Heart left ventricle (tissue), 13 donors: ENCODE results near the gene U2SURP.

Experiments used
- CTCF ChIP-seq, 12 donors: fragments of 200-600 bp; sonication (generic) in 4 of 12; IDR thresholded peaks; one replicate each; pipeline versions ENCODE4 v1.5.0 to v1.8.0; 2018 to 2022; ENCODE audit warnings: antibody characterized with exemption in 12 of 12, mild to moderate bottlenecking in 5 of 12
- POLR2A ChIP-seq, 2 donors: fragments of 450-650 bp; IDR thresholded peaks; one replicate each; pipeline ENCODE4 v1.6.1; 2017; ENCODE audit warnings: antibody characterized with exemption in 2 of 2, mild to moderate bottlenecking in 2 of 2, moderate library complexity in 2 of 2
- donor health status: ischemic (EF 13 %, LVEDD 7.1; RV severe dilation, severe dysfunction).
- donor health status: DM: no; HTN: yes; CAD: no.
- donor health status: DM: no; HTN: no; CAD: no.
- donor health status: ischemic (EF 25% LVEDD 6.9; RV normal size, moderate dysfunction).
- donor health status: ischemic (EF 25% LVEDD 5.7; RV mildly dilated, moderate dysfunction).
- donor health status: ischemic (EF 35%, LVEDD 5.7; RV mildly dilated, moderate dysfunction).
- donor health status: nonischemic (EF 11% LVEDD 7.7; RV severe dilation, severe dysfunction).
- donor health status: DM: yes; HTN: yes; CAD: no.
- donor health status: PGD.
- donor health status: ischemic (EF 29% LVEDD 5.4; RV normal size, mild dysfunction).
- donor health status: nonischemic (EF 23%, LVEDD 6.1; RV moderate dilation, normal function).

GRCh38 chr3:143080196-143080595 is 78.8 kb downstream of the U2SURP start:
- TF ChIP-seq POLR2A (IDR thresholded peaks at IDR 0.05) (no peak), CTCF (IDR thresholded peaks at IDR 0.05) (no peak)
